GM19240 (cell line): ENCODE data around the gene DUSP19.

Source experiments
- DNase-seq: peaks from one replicate; pipeline ENCODE4 v3.0.0; 2011; ENCODE audit warnings: low spot score; ENCODE audit not compliant: insufficient read length

DUSP19 gene

GRCh38 chr2:183124957-183125255 is 46.4 kb downstream of the DUSP19 start:
- DNase-seq = no peak

- no peak for DNase-seq
Measured at GRCh38 chr2:183125659-183126341, 47.3 kb downstream of the DUSP19 start.

- no peak for DNase-seq
Measured at GRCh38 chr2:183126635-183127034, 48.1 kb downstream of the DUSP19 start.

- no peak for DNase-seq
Measured at GRCh38 chr2:183134016-183134415, 55.5 kb downstream of the DUSP19 start.

- no peak for DNase-seq
Measured at GRCh38 chr2:183148955-183149354, 70.4 kb downstream of the DUSP19 start.

GRCh38 chr2:183149489-183149888 is 70.9 kb downstream of the DUSP19 start:
- DNase-seq = no peak
